ENCODE measurements around the gene SYNRG.

GRCh38 chr17:37642681-37643080 is 33.5 kb upstream of the SYNRG start:
- no peak for TF ChIP-seq POLR2A (IDR thresholded peaks at IDR 0.05; ENCODE audit: low read depth, low read length)
- no peak for TF ChIP-seq POLR2AphosphoS5 (IDR thresholded peaks at IDR 0.05; ENCODE audit: low read depth, low read length)
- TF ChIP-seq TAF1 (IDR thresholded peaks at IDR 0.05; ENCODE audit: borderline replicate concordance, low read depth, low read length): no peak
